SH-SY5Y (cell line): ENCODE data around the gene ZFTA.

Experiments used
- GATA2 ChIP-seq: IDR thresholded peaks from 2 replicates; pipeline ENCODE4 v1.6.1; 2011; ENCODE audit warnings: mild to moderate bottlenecking, low read depth, low read length
- GATA3 ChIP-seq: IDR thresholded peaks from 2 replicates; pipeline ENCODE4 v1.6.1; 2011; ENCODE audit warnings: low read depth, mild to moderate bottlenecking, low read length, moderate library complexity

DNA sequence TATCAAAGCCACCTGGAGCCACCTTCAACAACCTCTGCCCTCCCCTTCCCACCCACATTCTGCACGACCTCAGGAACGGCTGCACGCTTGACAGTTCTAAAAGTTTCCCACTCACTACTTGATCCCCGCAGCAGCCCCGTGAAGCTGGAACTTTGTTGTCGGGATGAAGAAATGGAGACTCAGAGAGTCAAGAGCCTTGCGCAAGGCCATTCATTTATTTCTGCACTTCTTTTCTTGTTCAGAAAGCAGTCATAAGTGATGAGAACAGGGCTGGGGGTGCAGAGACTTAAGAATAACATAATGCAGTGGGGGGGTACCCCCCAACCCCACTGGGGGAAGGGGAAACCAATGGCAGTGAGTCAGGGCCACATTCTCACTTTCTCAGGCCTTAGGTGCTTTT is 2.2 kb upstream of the ZFTA start:
- TF ChIP-seq GATA2 (no peak), GATA3 (no peak)
